ENCODE results near the gene TNNI3K. TPM values are rescaled to one million over a fixed set of nuclear protein-coding genes. Genes with fewer than 3 reads are reported as not detected.
A peak's percentile ranks its signal among the peaks of the same experiment; 100 is the strongest.

The TNNI3K gene
- total and polyA plus RNA-seq, 10 of the 15 experiments (the other 5 are each of a cell fraction or from before 2014, with no cell fraction given): 0.14 to 1.6 (median 0.44) TPM; not detected in 4

GRCh38 chr1:74317663-74318062 lies 82.5 kb downstream of the TNNI3K start:
- H3K4me3 ChIP-seq: no peak overlapping the region
- no TSS peak for BruUV-seq (replicated peaks)
- peaks cover 0 to 1% of the 10 kb centered on the region in 2 experiments; a peak in 1 of 4 replicates for H3K27me3 ChIP-seq (replicated peaks in 1 of 2; ENCODE audit: control insufficient read depth in 2 of 2, insufficient read depth in 2 of 2, low read length in 1 of 2)
- H3K27ac ChIP-seq (ENCODE audit: control insufficient read depth, insufficient read depth): no peak overlapping the region
- no peak overlapping the region for H3K4me2 ChIP-seq (ENCODE audit: control insufficient read depth, insufficient read depth)
- in situ Hi-C loops (cut with MboI): no loop called here
- CTCF ChIA-PET: no interaction called here
- RAD21 ChIA-PET (ENCODE audit: unreplicated experiment): no interaction called here
- H3K9ac ChIP-seq (ENCODE audit: control insufficient read depth, insufficient read depth, low read length): no peak overlapping the region
- no peaks in the 10 kb centered on the region for H3K4me1 ChIP-seq (ENCODE audit: control insufficient read depth, insufficient read depth, low read length)
- H4K20me1 ChIP-seq (ENCODE audit: control insufficient read depth, insufficient read depth): no peaks in the 10 kb centered on the region
- H3K79me2 ChIP-seq (ENCODE audit: control insufficient read depth, insufficient read depth, low read length): no peaks in the 10 kb centered on the region
- DNase-seq (ENCODE audit: low read depth, low spot score) (no peak), FAIRE-seq (no peak), ATAC-seq (peak; percentile 73)
- POLR2A ChIA-PET: no interaction called here
- H3K9me3 ChIP-seq (replicated peaks; ENCODE audit: control insufficient read depth, insufficient read depth, low read length): no peaks in the 10 kb centered on the region
- SMC1A ChIA-PET (ENCODE audit: uncharacterized antibody, unreplicated experiment): no interaction called here
- intact Hi-C loops (cut with micrococcal nuclease; ENCODE audit: unreplicated experiment): no loop called here
- H2AFZ ChIP-seq (ENCODE audit: control insufficient read depth, low read depth, low read length): no peak overlapping the region
- H3K36me3 ChIP-seq (ENCODE audit: control insufficient read depth in 2 of 2, insufficient read depth in 2 of 2, low read length in 1 of 2): no peaks in the 10 kb centered on the region
- 0% methylated on average over 3 of the region's 3 CpGs for WGBS (ENCODE audit: insufficient coverage, insufficient replicate concordance, low lambda C conversion rate, missing lambda C conversion rate)
- TF ChIP-seq KLF5 (IDR thresholded peaks at IDR 0.05; ENCODE audit: partially characterized antibody) (no peak), PRDM15 (CRISPR knock-in tag; IDR thresholded peaks at IDR 0.05) (no peak), USF1 (IDR thresholded peaks at IDR 0.05; ENCODE audit: borderline replicate concordance, extremely low read length, insufficient read depth, low read depth, low read length) (no peak), HDAC2 (IDR thresholded peaks at IDR 0.05) (no peak), NR2C1 (IDR thresholded peaks at IDR 0.05) (no peak), CUX1 (IDR thresholded peaks at IDR 0.05; ENCODE audit: insufficient replicate concordance, low read depth, low read length) (no peak), RUNX3 (IDR thresholded peaks at IDR 0.05; ENCODE audit: low read length) (no peak), SPI1 (IDR thresholded peaks at IDR 0.05; ENCODE audit: borderline replicate concordance, insufficient read depth, low read depth, low read length) (no peak), NKRF (conservative IDR thresholded peaks at IDR 0.05) (no peak), EP300 (IDR thresholded peaks at IDR 0.05; ENCODE audit: borderline replicate concordance in 1 of 2, control insufficient read depth in 1 of 2, low read depth in 2 of 2, low read length in 2 of 2) (no peak), CHD1 (IDR thresholded peaks at IDR 0.05; ENCODE audit: low read depth, low read length) (no peak), CEBPB (IDR thresholded peaks at IDR 0.05; ENCODE audit: borderline replicate concordance in 1 of 2, low read depth in 2 of 2, low read length in 2 of 2) (no peak)

All from GM12878 (cell line).